Vagina (tissue), 2 donors: ENCODE measurements around the gene PPP3R1.

Experiments used
- CTCF ChIP-seq, 3 experiments: fragments of 450-650 bp in 2 of 3; fragments of 200-600 bp in 1 of 3; sonication (generic) in 1 of 3; IDR thresholded peaks; one replicate each; pipeline ENCODE4 v1.5.1; 2017 to 2019; ENCODE audit warnings: antibody characterized with exemption in 3 of 3, mild to moderate bottlenecking in 2 of 3, moderate library complexity in 2 of 3
- POLR2A ChIP-seq, 2 donors: fragments of 450-650 bp; IDR thresholded peaks; one replicate each; pipeline ENCODE4 v1.6.1; 2017; ENCODE audit warnings: antibody characterized with exemption in 2 of 2, mild to moderate bottlenecking in 2 of 2, moderate library complexity in 2 of 2
- POLR2AphosphoS5 ChIP-seq, 2 donors: sonication (generic); formaldehyde crosslinking; IDR thresholded peaks; one replicate each; pipeline ENCODE4 v1.9.0; 2017; ENCODE audit warnings: antibody characterized with exemption in 2 of 2, mild to moderate bottlenecking in 2 of 2, low read depth in 1 of 2; ENCODE audit not compliant: insufficient read depth in 1 of 2

GRCh38 chr2:68263632-68264031 is 11.3 kb upstream of the PPP3R1 start:
- TF ChIP-seq POLR2A (IDR thresholded peaks at IDR 0.05) = no peak
- TF ChIP-seq CTCF (IDR thresholded peaks at IDR 0.05) = no peak
- TF ChIP-seq POLR2AphosphoS5 (IDR thresholded peaks at IDR 0.05; ENCODE audit: insufficient read depth in 1 of 2, low read depth in 1 of 2) = no peak
